ENCODE measurements around the gene UGCG.

The UGCG gene

GRCh38 chr9:111984086-111984802 is 87.6 kb downstream of the UGCG start:
- Mint-ChIP-seq H3K4me3 (no peak overlapping the region), H3K27me3 (ENCODE audit: low read depth) (peaks cover 35% of the 10 kb centered on the region), H3K9me3 (no peaks in the 10 kb centered on the region), H3K36me3 (ENCODE audit: low read depth) (peaks cover 2% of the 10 kb centered on the region), H3K27ac (no peak overlapping the region), H3K4me1 (ENCODE audit: low read depth) (peaks cover 13% of the 10 kb centered on the region)

All from T-helper 1 cell treated with Interleukin-12 subunit alpha and Interleukin-12 subunit beta and Interleukin-4 antibody, amounts not matched to agents 30 μg/mL and 1 μg/mL, for 36 hours (primary cell).